GM23338 (cell line): ENCODE data around the gene KLC1. TPM values are rescaled to one million over a fixed set of nuclear protein-coding genes. Genes with fewer than 3 reads are reported as not detected.

ENCODE experiments used
- ATAC-seq: fragments of 200-7000 bp; cut with Tn5 transposase; 3 replicates; pipeline ENCODE4 v1.9.1; 2020
- DNase-seq: peaks from one replicate; pipeline ENCODE4 v3.0.0-alpha.2; 2015; ENCODE audit warnings: low spot score
- H2AFZ ChIP-seq: fragments of 200-600 bp; sonication (generic); 2 replicates; pipeline ENCODE4 v1.8.0; 2016; ENCODE audit warnings: antibody characterized with exemption, mild to moderate bottlenecking, moderate library complexity
- H3F3A ChIP-seq: fragments of 200-600 bp; sonication (generic); replicated peaks from 2 replicates; pipeline ENCODE4 v1.8.0; 2017; ENCODE audit warnings: antibody characterized with exemption, mixed run types, low read depth
- H3K27ac ChIP-seq: fragments of 200-600 bp; sonication (generic); 2 replicates; pipeline ENCODE4 v1.6.1; 2016; ENCODE audit warnings: low read depth
- H3K27me3 ChIP-seq: fragments of 200-600 bp; sonication (generic); 2 replicates; pipeline ENCODE4 v1.8.0; 2016; ENCODE audit warnings: mild to moderate bottlenecking, mixed run types, moderate library complexity; ENCODE audit not compliant: insufficient read depth
- H3K36me3 ChIP-seq: fragments of 200-600 bp; sonication (generic); 2 replicates; pipeline ENCODE4 v1.8.0; 2016; ENCODE audit warnings: mild to moderate bottlenecking; ENCODE audit not compliant: insufficient read depth
- H3K4me1 ChIP-seq: fragments of 200-600 bp; sonication (generic); 2 replicates; pipeline ENCODE4 v1.8.0; 2016; ENCODE audit warnings: mild to moderate bottlenecking, moderate library complexity; ENCODE audit not compliant: insufficient read depth
- H3K4me2 ChIP-seq: fragments of 200-600 bp; sonication (generic); 2 replicates; pipeline ENCODE4 v1.7.1; 2017; ENCODE audit warnings: mixed run types
- H3K4me3 ChIP-seq: fragments of 200-600 bp; sonication (generic); 2 replicates; pipeline ENCODE4 v1.6.1; 2016; ENCODE audit warnings: mixed run types
- H3K79me2 ChIP-seq: fragments of 200-600 bp; sonication (generic); replicated peaks from 2 replicates; pipeline ENCODE4 v1.8.0; 2017; ENCODE audit warnings: mild to moderate bottlenecking; ENCODE audit not compliant: insufficient read depth
- H3K9me2 ChIP-seq: fragments of 200-600 bp; sonication (generic); 2 replicates; pipeline ENCODE4 v1.8.0; 2017; ENCODE audit not compliant: insufficient read depth
- H4K20me1 ChIP-seq: fragments of 200-600 bp; sonication (generic); replicated peaks from 2 replicates; pipeline ENCODE4 v1.8.0; 2017; ENCODE audit warnings: mild to moderate bottlenecking; ENCODE audit not compliant: insufficient read depth
- H3K27ac Mint-ChIP-seq: 2 replicates; pipeline ENCODE4 v1.8.0; 2020; ENCODE audit warnings: inconsistent platforms, mild to moderate bottlenecking, moderate library complexity, mixed read lengths
- H3K27me3 Mint-ChIP-seq: 3 replicates; pipeline ENCODE4 v1.8.0; 2022; ENCODE audit warnings: low read depth, mild to moderate bottlenecking, moderate library complexity, mixed read lengths, inconsistent platforms; ENCODE audit not compliant: insufficient read depth, poor library complexity
- H3K36me3 Mint-ChIP-seq: 3 replicates; pipeline ENCODE4 v1.8.0; 2021; ENCODE audit warnings: low read depth, mild to moderate bottlenecking, inconsistent platforms, moderate library complexity, mixed read lengths
- H3K4me1 Mint-ChIP-seq: 3 replicates; pipeline ENCODE4 v1.8.0; 2020; ENCODE audit warnings: mild to moderate bottlenecking, inconsistent platforms, mixed read lengths
- H3K4me3 Mint-ChIP-seq: 3 replicates; pipeline ENCODE4 v1.8.0; 2021; ENCODE audit warnings: moderate library complexity, mild to moderate bottlenecking, inconsistent platforms, mixed read lengths
- H3K9me3 Mint-ChIP-seq: 3 replicates; pipeline ENCODE4 v1.8.0; 2020; ENCODE audit warnings: moderate library complexity, mild to moderate bottlenecking, inconsistent platforms, mixed read lengths
- CTCF ChIP-seq, 2 experiments: fragments of 200-600 bp in 1 of 2; sonication (generic) in 1 of 2; conservative IDR thresholded peaks; 2 replicates each; pipeline versions ENCODE4 v1.5.1 to v1.6.1; 2016 to 2017; ENCODE audit warnings: antibody characterized with exemption in 2 of 2, low read depth in 2 of 2, mild to moderate bottlenecking in 2 of 2, moderate library complexity in 1 of 2
- POLR2AphosphoS5 ChIP-seq: IDR thresholded peaks from 2 replicates; pipeline ENCODE4 v1.6.1; 2016; ENCODE audit warnings: antibody characterized with exemption, low read depth
- STAT1 ChIP-seq: IDR thresholded peaks from one replicate; pipeline ENCODE4 v1.6.1; 2016; ENCODE audit warnings: antibody characterized with exemption; ENCODE audit not compliant: unreplicated experiment
- ZNF462 ChIP-seq: fragments of 250-450 bp; sonication (Bioruptor Pico); IDR thresholded peaks from 2 replicates; pipeline ENCODE4 v1.5.0; 2020; ENCODE audit warnings: mild to moderate bottlenecking, moderate library complexity
- polyA plus RNA-seq: library from polyadenylated mRNA; unstranded; fragments of >200 nt; fragmentation: Nextera tagmentation; extraction: Ambion mirVana; gene quantifications from 2 replicates; pipeline ENCODE4 v1.2.1, GENCODE V29; 2016
- total RNA-seq: library from RNA; depleted of rRNA; stranded (reverse); fragments of >200 nt; shearing (Covaris generic); gene quantifications from 2 replicates; pipeline ENCODE4 v1.2.3, GENCODE V29; 2014

KLC1 gene
- total and polyA plus RNA-seq, 2 experiments from 2014 or later = 165 to 308 TPM

- no peak for TF ChIP-seq ZNF462 (CRISPR knock-in tag)
- no peak for TF ChIP-seq STAT1
- no peak for TF ChIP-seq CTCF (conservative IDR thresholded peaks at IDR 0.05; ENCODE audit: low read depth in 2 of 2)
Observed at GRCh38 chr14:103745424-103745823, 116.4 kb downstream of the KLC1 start (continued).

GRCh38 chr14:103746701-103747100, 117.7 kb downstream of the KLC1 start:
- H3K4me3 Mint-ChIP-seq = no peak overlapping the region
- no peak for DNase-seq

More at GRCh38 chr14:103746701-103747100, 117.7 kb downstream of the KLC1 start:
- Histone ChIP-seq H2AFZ (no peak overlapping the region), H3K4me3 (no peak overlapping the region), H3K4me1 (no peaks in the 10 kb centered on the region), H3K9me2 (no peaks in the 10 kb centered on the region), H3F3A (no peaks in the 10 kb centered on the region), H4K20me1 (no peaks in the 10 kb centered on the region), H3K79me2 (no peaks in the 10 kb centered on the region), H3K27ac (no peak overlapping the region), H3K27me3 (no peaks in the 10 kb centered on the region), H3K4me2 (no peak overlapping the region), H3K36me3 (no peaks in the 10 kb centered on the region)
- peaks cover 11% of the 10 kb centered on the region for H3K27me3 Mint-ChIP-seq
- H3K27ac Mint-ChIP-seq = no peak overlapping the region
- H3K9me3 Mint-ChIP-seq = no peaks in the 10 kb centered on the region
- no peaks in the 10 kb centered on the region for H3K36me3 Mint-ChIP-seq
- TF ChIP-seq POLR2AphosphoS5 = no peak
- no peak for ATAC-seq
- H3K4me1 Mint-ChIP-seq = peaks cover 15% of the 10 kb centered on the region
